ENCODE results near the gene SH2D3C. TPM values are rescaled to one million over a fixed set of nuclear protein-coding genes. Genes with fewer than 3 reads are reported as not detected.

Gene SH2D3C
- total RNA-seq, 1 donor from 2014 or later, result 5.8 TPM

DNA sequence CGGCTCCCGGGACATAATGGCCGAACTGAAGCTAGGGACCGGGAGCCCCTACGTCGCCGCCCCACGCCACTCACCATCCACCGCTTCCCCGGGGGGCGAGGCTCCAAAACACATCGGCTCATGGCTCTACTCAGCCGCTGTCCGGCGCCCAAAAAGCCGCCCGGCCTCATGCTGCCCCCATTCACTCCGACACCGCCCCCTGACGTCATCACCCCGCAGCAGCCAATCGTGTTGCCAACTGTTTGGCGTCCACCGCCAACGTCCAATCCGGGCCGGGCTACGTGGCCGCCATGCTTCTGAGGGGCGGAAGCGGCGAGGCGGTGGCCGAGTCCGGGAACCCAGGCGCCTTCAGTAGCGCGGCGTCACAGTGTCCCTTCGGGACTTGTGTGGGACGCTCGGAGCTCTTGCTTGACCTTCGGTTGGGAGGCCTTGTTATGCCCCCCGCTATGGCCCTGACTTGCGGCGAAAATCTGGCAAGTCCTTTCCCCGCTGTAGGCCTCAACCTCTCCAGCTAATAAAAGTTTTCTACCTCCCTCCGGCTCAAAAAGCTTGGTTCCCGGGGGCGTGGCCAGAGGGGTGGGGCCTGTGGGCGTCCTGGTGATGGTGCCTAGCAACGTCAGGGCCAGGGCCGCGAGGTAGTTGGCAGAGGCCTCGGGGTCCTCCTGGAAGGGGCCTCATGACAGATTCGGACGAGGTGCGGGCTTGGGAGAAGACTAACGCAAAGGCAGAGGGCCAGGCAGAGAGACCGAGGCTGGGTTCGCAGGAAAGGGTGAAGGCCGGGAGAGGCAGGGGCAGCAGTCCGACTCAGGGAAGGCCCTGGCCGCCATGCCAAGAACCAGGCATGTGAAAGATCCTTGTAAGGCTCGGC, 62.8 kb downstream of the SH2D3C start, which contains the start of the genes PTRH1 and TTC16:
PTRH1 (minus strand) TSS at position 194 of the 868 bp plus-strand sequence; CDS start at position 170, 24 bp downstream.
TTC16 (plus strand) TSS at position 610 of the 868 bp plus-strand sequence; CDS start at position 677, 67 bp downstream.
- peak within 1 kb of the TSS; percentile 100 for H3K4me2 ChIP-seq (ENCODE audit: low read length)
- peaks cover 34% of the 10 kb centered on the region for H4K20me1 ChIP-seq (ENCODE audit: insufficient read depth, low read length)
- H3K4me3 ChIP-seq (ENCODE audit: insufficient read depth, low read depth, low read length), result peak within 1 kb of the TSS; percentile 92
- Mint-ChIP-seq H3K27ac (ENCODE audit: unreplicated experiment) (peak within 1 kb of the TSS; percentile 97), H3K36me3 (ENCODE audit: low read depth, unreplicated experiment) (peaks cover 2% of the 10 kb centered on the region), H3K27me3 (ENCODE audit: low read depth, unreplicated experiment) (no peaks in the 10 kb centered on the region), H3K4me3 (ENCODE audit: unreplicated experiment) (peak within 1 kb of the TSS; percentile 99), H3K9me3 (ENCODE audit: unreplicated experiment) (no peaks in the 10 kb centered on the region), H3K4me1 (ENCODE audit: low read depth, unreplicated experiment) (peaks cover 2% of the 10 kb centered on the region)
- H3K27ac ChIP-seq (ENCODE audit: low read depth, low read length), result peak within 1 kb of the TSS; percentile 52
- H3K4me1 ChIP-seq (ENCODE audit: insufficient read depth, low read length), result peaks cover 12% of the 10 kb centered on the region
- H3K9ac ChIP-seq (ENCODE audit: low read length), result peak within 1 kb of the TSS; percentile 88
- H3K36me3 ChIP-seq (ENCODE audit: insufficient read depth, low read length), result no peaks in the 10 kb centered on the region
- no peaks in the 10 kb centered on the region for H3K9me3 ChIP-seq (ENCODE audit: insufficient read depth, low read depth, low read length)
- H3K79me2 ChIP-seq (ENCODE audit: insufficient read depth, low read length), result peaks cover 9% of the 10 kb centered on the region
- no peak for TF ChIP-seq EZH2 (IDR thresholded peaks at IDR 0.05; ENCODE audit: insufficient read depth, low read length)
- TF ChIP-seq, protein P1, sequence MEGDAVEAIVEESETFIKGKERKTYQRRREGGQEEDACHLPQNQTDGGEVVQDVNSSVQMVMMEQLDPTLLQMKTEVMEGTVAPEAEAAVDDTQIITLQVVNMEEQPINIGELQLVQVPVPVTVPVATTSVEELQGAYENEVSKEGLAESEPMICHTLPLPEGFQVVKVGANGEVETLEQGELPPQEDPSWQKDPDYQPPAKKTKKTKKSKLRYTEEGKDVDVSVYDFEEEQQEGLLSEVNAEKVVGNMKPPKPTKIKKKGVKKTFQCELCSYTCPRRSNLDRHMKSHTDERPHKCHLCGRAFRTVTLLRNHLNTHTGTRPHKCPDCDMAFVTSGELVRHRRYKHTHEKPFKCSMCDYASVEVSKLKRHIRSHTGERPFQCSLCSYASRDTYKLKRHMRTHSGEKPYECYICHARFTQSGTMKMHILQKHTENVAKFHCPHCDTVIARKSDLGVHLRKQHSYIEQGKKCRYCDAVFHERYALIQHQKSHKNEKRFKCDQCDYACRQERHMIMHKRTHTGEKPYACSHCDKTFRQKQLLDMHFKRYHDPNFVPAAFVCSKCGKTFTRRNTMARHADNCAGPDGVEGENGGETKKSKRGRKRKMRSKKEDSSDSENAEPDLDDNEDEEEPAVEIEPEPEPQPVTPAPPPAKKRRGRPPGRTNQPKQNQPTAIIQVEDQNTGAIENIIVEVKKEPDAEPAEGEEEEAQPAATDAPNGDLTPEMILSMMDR (IDR thresholded peaks at IDR 0.05; ENCODE audit: insufficient read depth, low read depth, low read length), result no peak
- no peak for FAIRE-seq
- H2AFZ ChIP-seq (ENCODE audit: low read depth, low read length), result peak within 1 kb of the TSS; percentile 91
- DNase-seq (ENCODE audit: low read depth), result peak; percentile 85
- H3K27me3 ChIP-seq (ENCODE audit: insufficient read depth, low read length), result no peaks in the 10 kb centered on the region

DNA sequence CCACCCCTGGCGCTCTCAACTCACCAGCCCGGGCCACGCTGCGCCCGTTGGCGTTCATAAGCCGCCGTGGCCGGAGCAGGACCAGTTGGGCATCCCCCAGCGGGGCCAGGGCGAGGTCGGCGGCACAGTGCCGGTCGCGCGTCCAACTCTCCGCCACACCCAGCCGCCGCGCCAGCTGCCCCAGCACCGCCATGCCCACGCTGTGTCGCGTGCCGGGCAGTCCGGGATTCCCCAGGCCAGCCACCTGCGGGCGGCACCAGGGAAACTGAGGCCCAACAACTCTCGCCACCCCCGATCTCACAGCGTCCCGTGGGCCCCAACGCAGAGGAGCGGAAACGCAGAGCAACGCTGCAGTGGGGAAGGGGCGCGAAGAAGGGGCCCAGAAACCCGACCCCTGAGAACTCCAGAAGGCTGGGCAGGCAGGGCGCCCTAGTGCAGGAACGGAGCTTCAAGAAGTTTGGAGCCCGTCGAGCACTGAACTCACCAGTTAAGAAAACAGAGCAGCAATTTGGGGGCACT, 63.5 kb downstream of the SH2D3C start:
- TF ChIP-seq, protein P1 (IDR thresholded peaks at IDR 0.05; ENCODE audit: insufficient read depth, low read depth, low read length), result no peak
- no peak for TF ChIP-seq EZH2 (IDR thresholded peaks at IDR 0.05; ENCODE audit: insufficient read depth, low read length)
- Mint-ChIP-seq H3K36me3 (ENCODE audit: low read depth, unreplicated experiment) (peaks cover 4% of the 10 kb centered on the region), H3K9me3 (ENCODE audit: unreplicated experiment) (no peaks in the 10 kb centered on the region), H3K27ac (ENCODE audit: unreplicated experiment) (peak overlapping the region; percentile 97), H3K27me3 (ENCODE audit: low read depth, unreplicated experiment) (peaks cover 4% of the 10 kb centered on the region), H3K4me3 (ENCODE audit: unreplicated experiment) (peak overlapping the region; percentile 99), H3K4me1 (ENCODE audit: low read depth, unreplicated experiment) (peaks cover 2% of the 10 kb centered on the region)
- Histone ChIP-seq H3K27ac (ENCODE audit: low read depth, low read length) (peak overlapping the region; percentile 52), H2AFZ (ENCODE audit: low read depth, low read length) (peak overlapping the region; percentile 91), H3K4me2 (ENCODE audit: low read length) (peak overlapping the region; percentile 100), H3K9me3 (ENCODE audit: insufficient read depth, low read depth, low read length) (no peaks in the 10 kb centered on the region), H3K4me1 (ENCODE audit: insufficient read depth, low read length) (peaks cover 12% of the 10 kb centered on the region), H4K20me1 (ENCODE audit: insufficient read depth, low read length) (peaks cover 37% of the 10 kb centered on the region), H3K27me3 (ENCODE audit: insufficient read depth, low read length) (no peaks in the 10 kb centered on the region), H3K4me3 (ENCODE audit: insufficient read depth, low read depth, low read length) (peak overlapping the region; percentile 92), H3K79me2 (ENCODE audit: insufficient read depth, low read length) (peaks cover 9% of the 10 kb centered on the region), H3K36me3 (ENCODE audit: insufficient read depth, low read length) (no peaks in the 10 kb centered on the region), H3K9ac (ENCODE audit: low read length) (peak overlapping the region; percentile 88)
- DNase-seq (ENCODE audit: low read depth) (no peak), FAIRE-seq (no peak)

Measured in astrocyte (in vitro differentiated cells and primary cell).